Breast epithelium (tissue), 4 donors: ENCODE results near the gene PALMD. TPM values are rescaled to one million over a fixed set of nuclear protein-coding genes. Genes with fewer than 3 reads are reported as not detected.

Experiments
- DNase-seq, 2 donors: peaks; one replicate each; pipeline ENCODE4 v3.0.0-alpha.2; 2019; ENCODE audit warnings: low spot score in 2 of 2
- H3K27ac ChIP-seq, 2 donors: fragments of 200-600 bp; sonication (generic) in 1 of 2; one replicate each; pipeline ENCODE4 v1.5.1; 2016 to 2019; ENCODE audit warnings: mild to moderate bottlenecking in 1 of 2
- H3K27me3 ChIP-seq, 2 donors: fragments of 200-600 bp; sonication (generic) in 1 of 2; one replicate each; pipeline versions ENCODE4 v1.5.1 to v1.6.0; 2017 to 2019; ENCODE audit warnings: control low read depth in 1 of 2, mild to moderate bottlenecking in 1 of 2
- H3K36me3 ChIP-seq: fragments of 200-600 bp; one replicate; pipeline ENCODE4 v1.5.1; 2019
- H3K4me1 ChIP-seq, 2 donors: fragments of 200-600 bp; sonication (generic); one replicate each; pipeline ENCODE4 v1.5.1; 2016 to 2019; ENCODE audit warnings: control low read depth in 1 of 2
- H3K4me3 ChIP-seq, 3 donors: fragments of 200-600 bp; sonication (generic); 1 replicate in 2 of 3; 2 replicates in 1 of 3; pipeline ENCODE4 v1.5.1; 2016 to 2019; ENCODE audit warnings: mild to moderate bottlenecking in 3 of 3, moderate library complexity in 2 of 3
- H3K9me3 ChIP-seq, 2 donors: fragments of 200-600 bp; sonication (generic) in 1 of 2; one replicate each; pipeline ENCODE4 v1.5.1; 2016 to 2019; ENCODE audit warnings: control low read depth in 1 of 2
- CTCF ChIP-seq, 3 donors: fragments of 450-650 bp; IDR thresholded peaks; one replicate each; pipeline ENCODE4 v1.5.1; 2016 to 2017; ENCODE audit warnings: antibody characterized with exemption in 3 of 3, mild to moderate bottlenecking in 3 of 3, moderate library complexity in 3 of 3
- POLR2A ChIP-seq: fragments of 450-650 bp; IDR thresholded peaks from one replicate; pipeline ENCODE4 v1.6.1; 2016; ENCODE audit warnings: antibody characterized with exemption, mild to moderate bottlenecking, moderate library complexity
- POLR2AphosphoS5 ChIP-seq, 3 donors: sonication (generic); formaldehyde crosslinking; IDR thresholded peaks; one replicate each; pipeline ENCODE4 v1.6.1; 2017; ENCODE audit warnings: antibody characterized with exemption in 3 of 3
- intact Hi-C: fragments of 100-400 bp; cut with DNase I; formaldehyde crosslinking; loops from one replicate; pipeline ENCODE4 v1.15.1; 2023; ENCODE audit warnings: low total_unique reads
- total RNA-seq, 3 donors: library from RNA; depleted of rRNA; stranded (reverse); fragments of >200 nt; gene quantifications; one replicate each; pipeline ENCODE4 v1.1.0, GENCODE V29; 2016

The PALMD gene
- total RNA-seq, 3 donors from 2014 or later, result 35.3 to 96.7 (median 77.7) TPM

GRCh38 chr1:99675994-99676393 lies 30.1 kb downstream of the PALMD start:
- intact Hi-C loops, result no loop called here
- TF ChIP-seq POLR2AphosphoS5 (IDR thresholded peaks at IDR 0.05) (no peak), CTCF (IDR thresholded peaks at IDR 0.05) (no peak), POLR2A (no peak)
- Histone ChIP-seq H3K4me3 (no peak overlapping the region), H3K9me3 (no peaks in the 10 kb centered on the region), H3K27ac (no peak overlapping the region), H3K4me1 (no peaks in the 10 kb centered on the region), H3K36me3 (no peaks in the 10 kb centered on the region), H3K27me3 (no peaks in the 10 kb centered on the region)
- DNase-seq, result no peak

- no peaks in the 10 kb centered on the region for H3K9me3 ChIP-seq
- no peak overlapping the region for H3K4me3 ChIP-seq
- H3K27me3 ChIP-seq, result no peaks in the 10 kb centered on the region
- DNase-seq, result no peak
- no peaks in the 10 kb centered on the region for H3K36me3 ChIP-seq
- no peak for TF ChIP-seq POLR2AphosphoS5 (IDR thresholded peaks at IDR 0.05)
- TF ChIP-seq POLR2A, result no peak
- TF ChIP-seq CTCF (IDR thresholded peaks at IDR 0.05), result no peak
- intact Hi-C loops, result no loop called here
- H3K27ac ChIP-seq, result no peak overlapping the region
- no peaks in the 10 kb centered on the region for H3K4me1 ChIP-seq
Measured at GRCh38 chr1:99676876-99677275, 31.0 kb downstream of the PALMD start.

GRCh38 chr1:99677416-99677815 lies 31.5 kb downstream of the PALMD start:
- no peaks in the 10 kb centered on the region for H3K36me3 ChIP-seq
- no peaks in the 10 kb centered on the region for H3K27me3 ChIP-seq
- no peak for TF ChIP-seq POLR2A
- TF ChIP-seq POLR2AphosphoS5 (IDR thresholded peaks at IDR 0.05), result no peak
- no peak for TF ChIP-seq CTCF (IDR thresholded peaks at IDR 0.05)
- intact Hi-C loops, result no loop called here
- no peak for DNase-seq
- no peak overlapping the region for H3K27ac ChIP-seq
- H3K9me3 ChIP-seq, result no peaks in the 10 kb centered on the region
- H3K4me1 ChIP-seq, result no peaks in the 10 kb centered on the region
- no peak overlapping the region for H3K4me3 ChIP-seq

- TF ChIP-seq POLR2A (no peak), POLR2AphosphoS5 (IDR thresholded peaks at IDR 0.05) (no peak), CTCF (IDR thresholded peaks at IDR 0.05) (no peak)
Measured at GRCh38 chr1:99680270-99680669, 34.4 kb downstream of the PALMD start.

GRCh38 chr1:99681583-99681982 lies 35.7 kb downstream of the PALMD start:
- H3K27me3 ChIP-seq, result no peaks in the 10 kb centered on the region
- H3K9me3 ChIP-seq, result no peaks in the 10 kb centered on the region
- TF ChIP-seq POLR2AphosphoS5 (IDR thresholded peaks at IDR 0.05), result no peak
- TF ChIP-seq POLR2A, result no peak
- TF ChIP-seq CTCF (IDR thresholded peaks at IDR 0.05), result no peak
- H3K4me1 ChIP-seq, result no peaks in the 10 kb centered on the region
- intact Hi-C loops, result no loop called here
- H3K27ac ChIP-seq, result no peak overlapping the region
- no peak for DNase-seq
- no peak overlapping the region for H3K4me3 ChIP-seq
- H3K36me3 ChIP-seq, result no peaks in the 10 kb centered on the region

More at GRCh38 chr1:99680270-99680669, 34.4 kb downstream of the PALMD start:
- no peaks in the 10 kb centered on the region for H3K36me3 ChIP-seq
- no peaks in the 10 kb centered on the region for H3K9me3 ChIP-seq
- H3K4me1 ChIP-seq, result no peaks in the 10 kb centered on the region
- intact Hi-C loops, result no loop called here
- no peak overlapping the region for H3K4me3 ChIP-seq
- no peak overlapping the region for H3K27ac ChIP-seq
- no peak for DNase-seq
- H3K27me3 ChIP-seq, result no peaks in the 10 kb centered on the region
